HG03565 (cell line): ENCODE measurements around the gene DISP3.

Source experiments
- ATAC-seq: cut with Tn5 transposase; IDR thresholded peaks from one replicate; pipeline ENCODE4 v1.9.1; 2021; ENCODE audit warnings: mild to moderate bottlenecking, moderate library complexity; ENCODE audit not compliant: unreplicated experiment

DISP3 gene

GRCh38 chr1:11455967-11456570 lies 22.9 kb upstream of the DISP3 start:
- no peak for ATAC-seq

GRCh38 chr1:11456965-11457364 lies 22.0 kb upstream of the DISP3 start:
- ATAC-seq, result no peak

- no peak for ATAC-seq
Measured at GRCh38 chr1:11458811-11459275, 20.1 kb upstream of the DISP3 start.

- ATAC-seq, result no peak
Measured at GRCh38 chr1:11461531-11462137, 17.3 kb upstream of the DISP3 start.

- no peak for ATAC-seq
Measured at GRCh38 chr1:11462224-11462923, 16.6 kb upstream of the DISP3 start.

- ATAC-seq, result no peak
Measured at GRCh38 chr1:11463177-11463576, 15.8 kb upstream of the DISP3 start.

GRCh38 chr1:11465307-11465706 lies 13.6 kb upstream of the DISP3 start:
- no peak for ATAC-seq

- no peak for ATAC-seq
Measured at GRCh38 chr1:11466416-11466815, 12.5 kb upstream of the DISP3 start.

GRCh38 chr1:11468878-11469277 lies 10.1 kb upstream of the DISP3 start:
- no peak for ATAC-seq

GRCh38 chr1:11470912-11471311 lies 8.0 kb upstream of the DISP3 start:
- no peak for ATAC-seq

- ATAC-seq, result no peak
Measured at GRCh38 chr1:11471473-11471872, 7.5 kb upstream of the DISP3 start.

GRCh38 chr1:11472284-11472683 lies 6.7 kb upstream of the DISP3 start:
- no peak for ATAC-seq

GRCh38 chr1:11472741-11473140 lies 6.2 kb upstream of the DISP3 start:
- ATAC-seq, result no peak

- no peak for ATAC-seq
Measured at GRCh38 chr1:11473491-11474034, 5.4 kb upstream of the DISP3 start.

GRCh38 chr1:11474826-11475225 lies 4.1 kb upstream of the DISP3 start:
- ATAC-seq, result no peak

- no peak for ATAC-seq
Measured at GRCh38 chr1:11475748-11476147, 3.2 kb upstream of the DISP3 start.

GRCh38 chr1:11479375-11479979 lies 522 bp downstream of the DISP3 start:
- ATAC-seq, result no peak

GRCh38 chr1:11481019-11481418 lies 2.1 kb downstream of the DISP3 start:
- ATAC-seq, result no peak

- no peak for ATAC-seq
Measured at GRCh38 chr1:11482198-11482597, 3.2 kb downstream of the DISP3 start.

GRCh38 chr1:11482701-11483479 lies 3.9 kb downstream of the DISP3 start:
- ATAC-seq, result no peak
